H9 (cell line): Measurements from ENCODE around the gene THRB. TPM values are rescaled to one million over a fixed set of nuclear protein-coding genes. Genes with fewer than 3 reads are reported as not detected.

ENCODE experiments used
- DNase-seq: peaks from one replicate; pipeline ENCODE4 v3.0.0-alpha.2; 2017
- H2AFZ ChIP-seq: one replicate; pipeline ENCODE4 v1.6.1; 2013; ENCODE audit warnings: mild to moderate bottlenecking, low read length, control low read depth, moderate library complexity
- H2AK5ac ChIP-seq: 2 replicates; pipeline ENCODE4 v1.6.1; 2013; ENCODE audit warnings: low read length, control low read depth, mixed read lengths; ENCODE audit not compliant: insufficient read length
- H2BK120ac ChIP-seq: one replicate; pipeline ENCODE4 v1.6.1; 2013; ENCODE audit warnings: low read depth, mild to moderate bottlenecking, low read length, control low read depth, inconsistent platforms; ENCODE audit not compliant: poor library complexity, severe bottlenecking
- H2BK12ac ChIP-seq: 2 replicates; pipeline ENCODE4 v1.6.1; 2013; ENCODE audit warnings: low read length, control low read depth, mixed read lengths, low read depth; ENCODE audit not compliant: insufficient read length
- H2BK15ac ChIP-seq: 2 replicates; pipeline ENCODE4 v1.6.1; 2013; ENCODE audit warnings: low read depth, low read length, control low read depth
- H2BK20ac ChIP-seq: one replicate; pipeline ENCODE4 v1.6.1; 2013; ENCODE audit warnings: low read depth, mild to moderate bottlenecking, low read length, control low read depth, inconsistent platforms; ENCODE audit not compliant: poor library complexity, severe bottlenecking
- H2BK5ac ChIP-seq: 2 replicates; pipeline ENCODE4 v1.6.1; 2013; ENCODE audit warnings: low read length, control low read depth, mixed read lengths; ENCODE audit not compliant: insufficient read length
- H3K14ac ChIP-seq: 2 replicates; pipeline ENCODE4 v1.6.1; 2013; ENCODE audit warnings: low read length, control low read depth; ENCODE audit not compliant: insufficient read depth
- H3K18ac ChIP-seq: 2 replicates; pipeline ENCODE4 v1.6.1; 2013; ENCODE audit warnings: low read depth, mild to moderate bottlenecking, mixed read lengths, low read length, control low read depth; ENCODE audit not compliant: insufficient read length
- H3K23ac ChIP-seq: 2 replicates; pipeline ENCODE4 v1.6.1; 2013; ENCODE audit warnings: low read length, control low read depth, mixed read lengths, low read depth; ENCODE audit not compliant: insufficient read length
- H3K23me2 ChIP-seq: 2 replicates; pipeline ENCODE4 v1.6.1; 2013; ENCODE audit warnings: low read depth, mild to moderate bottlenecking, mixed read lengths, low read length, control low read depth; ENCODE audit not compliant: insufficient read length, poor library complexity, severe bottlenecking
- H3K27ac ChIP-seq: 2 replicates; pipeline ENCODE4 v1.5.1; 2013; ENCODE audit warnings: low read length, control low read depth, mixed read lengths, low read depth; ENCODE audit not compliant: insufficient read length
- H3K27me3 ChIP-seq: 2 replicates; pipeline ENCODE4 v1.6.1; 2013; ENCODE audit warnings: low read length, control low read depth, inconsistent platforms; ENCODE audit not compliant: insufficient read depth
- H3K4ac ChIP-seq: 2 replicates; pipeline ENCODE4 v1.6.1; 2013; ENCODE audit warnings: low read depth, mild to moderate bottlenecking, control low read depth, inconsistent platforms, low read length, moderate library complexity
- H3K4me1 ChIP-seq: 2 replicates; pipeline ENCODE4 v1.6.1; 2013; ENCODE audit warnings: low read length, control low read depth, inconsistent platforms; ENCODE audit not compliant: insufficient read depth
- H3K4me2 ChIP-seq: 2 replicates; pipeline ENCODE4 v1.6.1; 2013; ENCODE audit warnings: low read length, control low read depth, mixed read lengths; ENCODE audit not compliant: insufficient read length, insufficient read depth
- H3K56ac ChIP-seq: 2 replicates; pipeline ENCODE4 v1.6.1; 2013; ENCODE audit warnings: low read depth, mild to moderate bottlenecking, mixed read lengths, low read length, control low read depth; ENCODE audit not compliant: insufficient read length
- H3K79me1 ChIP-seq: 2 replicates; pipeline ENCODE4 v1.6.1; 2013; ENCODE audit warnings: low read depth, mild to moderate bottlenecking, moderate library complexity, low read length, control low read depth, inconsistent platforms; ENCODE audit not compliant: insufficient read depth, poor library complexity, severe bottlenecking
- H3K79me2 ChIP-seq: 2 replicates; pipeline ENCODE4 v1.6.1; 2013; ENCODE audit warnings: low read length, control low read depth, inconsistent platforms; ENCODE audit not compliant: insufficient read depth
- H3K9ac ChIP-seq: 2 replicates; pipeline ENCODE4 v1.6.1; 2013; ENCODE audit warnings: low read length, control low read depth, mixed read lengths; ENCODE audit not compliant: insufficient read length; ENCODE audit errors: extremely low read depth
- H3K9me3 ChIP-seq: one replicate; pipeline ENCODE4 v1.6.1; 2013; ENCODE audit warnings: low read depth, low read length, inconsistent platforms; ENCODE audit not compliant: control insufficient read depth
- H3T11ph ChIP-seq: one replicate; pipeline ENCODE4 v1.6.1; 2013; ENCODE audit warnings: mild to moderate bottlenecking, low read length, control low read depth, inconsistent platforms
- H4K20me1 ChIP-seq: one replicate; pipeline ENCODE4 v1.6.1; 2013; ENCODE audit not compliant: control insufficient read depth, insufficient read length, insufficient read depth
- H4K5ac ChIP-seq: 2 replicates; pipeline ENCODE4 v1.6.1; 2013; ENCODE audit warnings: low read depth, mild to moderate bottlenecking, mixed read lengths, low read length, control low read depth; ENCODE audit not compliant: insufficient read length
- H4K8ac ChIP-seq: replicated peaks from 2 replicates; pipeline ENCODE4 v1.6.1; 2013; ENCODE audit warnings: low read length, control low read depth, mixed read lengths, low read depth; ENCODE audit not compliant: insufficient read length
- H4K91ac ChIP-seq: 2 replicates; pipeline ENCODE4 v1.6.1; 2013; ENCODE audit warnings: low read depth, mild to moderate bottlenecking, moderate library complexity, mixed read lengths, low read length, control low read depth; ENCODE audit not compliant: insufficient read length
- H3K27ac Mint-ChIP-seq, 3 experiments: 2 replicates in 2 of 3; 3 replicates in 1 of 3; pipeline ENCODE4 v1.8.0; 2020 to 2021; ENCODE audit warnings: mixed read lengths in 3 of 3, mild to moderate bottlenecking in 1 of 3, moderate library complexity in 1 of 3
- H3K27me3 Mint-ChIP-seq: 2 replicates; pipeline ENCODE4 v1.8.0; 2021; ENCODE audit warnings: low read depth, mild to moderate bottlenecking, moderate library complexity, mixed read lengths
- H3K36me3 Mint-ChIP-seq, 3 experiments: 2 replicates in 2 of 3; 3 replicates in 1 of 3; pipeline ENCODE4 v1.8.0; 2020 to 2021; ENCODE audit warnings: low read depth in 3 of 3, mixed read lengths in 3 of 3; ENCODE audit not compliant: insufficient read depth in 1 of 3
- H3K4me1 Mint-ChIP-seq, 2 experiments: 2 replicates each; pipeline ENCODE4 v1.8.0; 2020; ENCODE audit warnings: mixed read lengths in 2 of 2
- H3K4me3 Mint-ChIP-seq, 2 experiments: 2 replicates in 1 of 2; 3 replicates in 1 of 2; pipeline ENCODE4 v1.8.0; 2020 to 2021; ENCODE audit warnings: mild to moderate bottlenecking in 2 of 2, mixed read lengths in 2 of 2, moderate library complexity in 1 of 2
- H3K9me3 Mint-ChIP-seq, 2 experiments: 2 replicates in 1 of 2; 3 replicates in 1 of 2; pipeline ENCODE4 v1.8.0; 2020; ENCODE audit warnings: mild to moderate bottlenecking in 2 of 2, mixed read lengths in 2 of 2, moderate library complexity in 1 of 2
- total RNA-seq: library from RNA; stranded (reverse); gene quantifications from 2 replicates; pipeline ENCODE4 v1.2.1, GENCODE V29; 2021
- TF ChIP-seq, protein P1 (sequence below): fragments of 200-600 bp; sonication (generic); conservative IDR thresholded peaks from 3 replicates; pipeline ENCODE4 v1.8.0; 2021; ENCODE audit warnings: antibody characterized with exemption, mild to moderate bottlenecking

Gene THRB
- total RNA-seq, 1 experiment from 2014 or later, result 8.6 TPM

DNA sequence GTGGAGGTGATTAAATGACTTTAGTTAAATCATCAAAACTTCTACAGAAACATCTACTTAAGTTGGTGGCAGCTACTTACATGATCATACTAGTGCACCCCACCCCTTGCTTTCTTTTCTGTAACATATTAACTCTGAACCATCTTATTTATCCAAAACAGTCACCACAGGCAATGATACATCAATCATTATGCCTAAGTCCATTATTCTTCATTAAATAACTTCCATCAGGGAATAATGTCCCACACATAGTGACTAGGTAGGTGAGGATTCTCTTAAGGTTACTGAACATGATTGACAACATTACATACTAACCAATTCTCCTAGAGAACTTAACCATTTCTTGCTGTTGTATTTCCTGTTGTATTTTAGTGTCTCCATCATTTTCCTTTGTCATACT lies 339.4 kb downstream of the THRB start:
- H2BK120ac ChIP-seq, result no peak overlapping the region
- H3K79me1 ChIP-seq, result no peaks in the 10 kb centered on the region
- H3K36me3 Mint-ChIP-seq, result no peaks in the 10 kb centered on the region
- no peak overlapping the region for H3K27ac Mint-ChIP-seq
- no peak overlapping the region for H3K4me3 Mint-ChIP-seq
- H3K23me2 ChIP-seq, result no peaks in the 10 kb centered on the region
- H3K23ac ChIP-seq, result no peak overlapping the region
- no peak overlapping the region for H2AK5ac ChIP-seq
- H4K20me1 ChIP-seq, result no peaks in the 10 kb centered on the region
- H3K9ac ChIP-seq, result no peak overlapping the region
- H3K9me3 Mint-ChIP-seq, result no peaks in the 10 kb centered on the region
- no peak overlapping the region for H3K4me2 ChIP-seq
- peaks cover 19 to 21% of the 10 kb centered on the region in 2 experiments for H3K4me1 Mint-ChIP-seq
- no peaks in the 10 kb centered on the region for H3K79me2 ChIP-seq
- no peaks in the 10 kb centered on the region for H3K4me1 ChIP-seq
- H3K4ac ChIP-seq, result no peak overlapping the region
- no peak overlapping the region for H3T11ph ChIP-seq
- no peaks in the 10 kb centered on the region for H3K27me3 ChIP-seq
- no peak overlapping the region for H4K5ac ChIP-seq
- no peak overlapping the region for H4K8ac ChIP-seq
- H3K18ac ChIP-seq, result no peak overlapping the region
- H3K27ac ChIP-seq, result no peak overlapping the region
- no peak for DNase-seq
- H3K14ac ChIP-seq, result no peak overlapping the region
- H2BK12ac ChIP-seq, result no peak overlapping the region
- H2BK20ac ChIP-seq, result no peak overlapping the region
- no peak overlapping the region for H2BK15ac ChIP-seq
- H3K56ac ChIP-seq, result no peak overlapping the region
- H4K91ac ChIP-seq, result no peak overlapping the region
- H3K27me3 Mint-ChIP-seq, result no peaks in the 10 kb centered on the region
- no peaks in the 10 kb centered on the region for H3K9me3 ChIP-seq
- TF ChIP-seq, protein P1, sequence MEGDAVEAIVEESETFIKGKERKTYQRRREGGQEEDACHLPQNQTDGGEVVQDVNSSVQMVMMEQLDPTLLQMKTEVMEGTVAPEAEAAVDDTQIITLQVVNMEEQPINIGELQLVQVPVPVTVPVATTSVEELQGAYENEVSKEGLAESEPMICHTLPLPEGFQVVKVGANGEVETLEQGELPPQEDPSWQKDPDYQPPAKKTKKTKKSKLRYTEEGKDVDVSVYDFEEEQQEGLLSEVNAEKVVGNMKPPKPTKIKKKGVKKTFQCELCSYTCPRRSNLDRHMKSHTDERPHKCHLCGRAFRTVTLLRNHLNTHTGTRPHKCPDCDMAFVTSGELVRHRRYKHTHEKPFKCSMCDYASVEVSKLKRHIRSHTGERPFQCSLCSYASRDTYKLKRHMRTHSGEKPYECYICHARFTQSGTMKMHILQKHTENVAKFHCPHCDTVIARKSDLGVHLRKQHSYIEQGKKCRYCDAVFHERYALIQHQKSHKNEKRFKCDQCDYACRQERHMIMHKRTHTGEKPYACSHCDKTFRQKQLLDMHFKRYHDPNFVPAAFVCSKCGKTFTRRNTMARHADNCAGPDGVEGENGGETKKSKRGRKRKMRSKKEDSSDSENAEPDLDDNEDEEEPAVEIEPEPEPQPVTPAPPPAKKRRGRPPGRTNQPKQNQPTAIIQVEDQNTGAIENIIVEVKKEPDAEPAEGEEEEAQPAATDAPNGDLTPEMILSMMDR, result no peak
- H2AFZ ChIP-seq, result no peak overlapping the region
- no peak overlapping the region for H2BK5ac ChIP-seq
